Stimulated activated CD4-positive, alpha-beta T cell treated with anti-CD3 and anti-CD28 coated beads, Interleukin-2, amount 100 ng/mL, for 4 hours (primary cell): ENCODE data around the gene ZNF331.
A peak's percentile ranks its signal among the peaks of the same experiment; 100 is the strongest.
"Not testable (repeated sequence)": the region's sequence is repeated elsewhere in the genome, so short reads cannot be mapped to it uniquely, and the experiment has no call there.

ENCODE experiments used
- DNase-seq: peaks from one replicate; pipeline ENCODE4 v3.0.0-alpha.2; 2020; ENCODE audit warnings: low read depth

The ZNF331 gene

DNA sequence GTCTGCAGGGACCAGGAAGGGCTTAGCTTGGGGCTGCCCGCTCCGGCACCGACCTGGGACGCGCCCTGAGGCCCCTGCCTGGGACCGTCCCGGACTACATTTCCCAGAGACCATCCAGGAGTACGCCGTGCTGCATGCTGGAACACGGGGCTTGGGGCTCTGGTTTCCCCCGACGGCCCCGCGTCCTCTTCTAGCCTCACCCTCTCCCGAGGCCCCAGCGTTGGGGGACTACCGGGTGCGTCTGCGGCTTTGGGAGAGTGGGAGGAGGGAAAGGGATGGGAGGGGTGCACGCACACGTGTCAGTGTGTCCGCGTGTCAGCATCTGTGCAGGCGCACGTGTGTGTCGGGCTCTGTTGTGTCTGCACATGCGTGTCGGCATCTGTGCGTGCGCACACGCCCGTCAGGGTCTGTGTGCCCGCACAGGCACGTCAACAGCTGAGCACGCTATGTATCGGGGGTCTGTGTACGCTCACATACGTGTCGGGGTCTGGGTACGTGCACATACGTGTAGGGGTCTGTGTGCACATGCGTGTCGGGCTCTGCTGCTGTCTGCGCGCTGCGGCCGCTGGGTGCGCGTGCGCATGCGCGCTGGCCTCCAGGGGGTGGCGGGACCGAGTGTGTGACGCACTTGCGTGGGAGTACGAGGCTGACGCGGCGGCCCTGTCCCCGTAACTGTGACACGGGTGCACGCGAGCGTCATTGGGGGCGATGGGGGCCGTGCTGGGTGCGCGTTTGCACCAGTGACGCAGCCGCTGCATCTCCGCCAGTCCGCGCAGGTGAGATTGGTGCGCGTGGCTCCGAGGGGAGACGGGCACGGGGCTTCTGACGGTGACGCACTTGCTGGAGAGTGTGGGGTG, at the start of gene ZNF331:
ZNF331 (plus strand) TSS at position 625 of the 857 bp plus-strand sequence. CDS start 31,232 bp downstream, outside the sequence.
- DNase-seq, result peak; percentile 88

DNA sequence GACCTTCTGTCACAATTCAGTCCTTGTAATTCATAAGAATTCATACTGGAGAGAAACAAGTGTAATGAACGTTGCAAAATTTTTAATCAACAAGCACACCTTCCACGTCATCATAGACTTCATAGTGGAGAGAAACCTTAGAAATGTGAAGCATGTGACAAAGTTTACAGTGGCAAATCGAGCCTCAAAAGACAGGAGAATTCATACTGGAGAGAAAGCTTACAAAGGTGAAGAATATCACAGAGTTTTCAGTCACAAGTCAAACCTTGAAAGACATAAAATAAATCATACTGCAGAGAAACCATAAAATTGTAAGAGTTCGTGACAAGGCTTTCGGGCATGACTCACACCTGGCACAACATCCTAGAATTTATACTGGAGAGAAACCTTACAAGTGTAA, 45.8 kb upstream of the ZNF331 start:
- DNase-seq, result no peak

DNA sequence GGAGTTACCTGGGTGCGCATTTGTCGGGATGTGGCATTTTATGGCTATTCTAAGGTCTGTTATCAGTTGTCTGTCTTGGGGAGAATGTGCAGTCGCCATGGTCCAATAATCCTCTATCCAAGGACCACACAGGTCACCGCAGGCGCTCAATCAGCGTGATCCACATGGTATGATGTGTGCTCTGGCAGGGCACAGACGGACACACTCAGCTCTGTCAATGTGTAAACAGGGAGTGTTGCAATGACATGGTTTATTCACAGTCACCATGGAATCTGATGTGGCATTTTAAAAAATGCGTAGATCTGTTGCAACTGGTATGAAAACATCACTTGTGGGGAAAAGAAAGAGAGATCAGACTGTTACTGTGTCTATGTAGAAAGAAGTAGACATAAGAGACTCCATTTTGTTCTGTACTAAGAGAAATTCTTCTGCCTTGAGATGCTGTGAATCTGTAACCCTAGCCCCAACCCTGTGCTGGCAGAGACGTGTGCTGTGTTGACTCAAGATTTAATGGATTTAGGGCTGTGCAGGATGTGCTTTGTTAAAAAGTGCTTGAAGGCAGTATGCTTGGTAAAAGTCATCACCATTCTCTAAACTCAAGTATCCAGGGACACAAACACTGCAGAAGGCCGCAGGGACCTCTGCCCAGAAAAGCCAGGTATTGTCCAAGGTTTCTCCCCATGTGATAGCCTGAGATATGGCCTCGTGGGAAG, 40.5 kb upstream of the ZNF331 start:
- DNase-seq, result not testable (repeated sequence)

- DNase-seq, result not testable (repeated sequence)
Observed at GRCh38 chr19:53498024-53498395, 39.9 kb upstream of the ZNF331 start.

GRCh38 chr19:53503151-53503550, 34.8 kb upstream of the ZNF331 start:
- not testable (repeated sequence) for DNase-seq

DNA sequence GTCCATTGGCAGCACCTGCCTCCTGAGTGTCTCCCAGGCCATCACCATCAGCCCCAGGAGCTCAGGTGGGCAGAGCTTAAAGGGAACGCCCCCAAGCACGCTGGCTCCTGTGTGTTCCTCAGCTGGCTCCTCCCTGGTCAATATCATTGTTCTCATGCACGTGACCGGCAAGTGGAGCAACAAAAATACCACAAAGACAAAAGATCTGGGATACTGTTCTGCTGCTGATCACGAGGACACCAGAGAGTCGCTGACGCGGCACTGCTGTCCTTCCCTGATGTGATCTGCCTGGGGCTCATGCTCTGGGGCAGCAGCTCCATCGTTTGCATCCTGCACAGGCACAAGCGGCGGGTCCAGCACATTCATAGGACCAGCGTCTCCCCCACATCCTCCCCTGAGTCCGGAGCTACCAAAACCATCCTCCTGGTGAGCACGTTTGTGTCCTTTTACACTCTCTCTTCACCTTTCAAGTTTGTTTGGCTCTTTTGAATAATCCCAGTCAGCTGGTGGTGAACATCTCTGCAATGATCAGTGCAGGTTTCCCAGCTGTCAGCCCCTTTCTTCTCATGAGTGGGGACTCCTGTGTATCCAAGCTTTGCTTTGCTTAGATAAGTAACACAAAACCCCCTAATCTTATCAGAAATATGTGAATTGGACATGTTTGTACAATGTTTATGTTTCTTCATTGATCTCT, 34.1 kb upstream of the ZNF331 start:
- DNase-seq, result not testable (repeated sequence)

DNA sequence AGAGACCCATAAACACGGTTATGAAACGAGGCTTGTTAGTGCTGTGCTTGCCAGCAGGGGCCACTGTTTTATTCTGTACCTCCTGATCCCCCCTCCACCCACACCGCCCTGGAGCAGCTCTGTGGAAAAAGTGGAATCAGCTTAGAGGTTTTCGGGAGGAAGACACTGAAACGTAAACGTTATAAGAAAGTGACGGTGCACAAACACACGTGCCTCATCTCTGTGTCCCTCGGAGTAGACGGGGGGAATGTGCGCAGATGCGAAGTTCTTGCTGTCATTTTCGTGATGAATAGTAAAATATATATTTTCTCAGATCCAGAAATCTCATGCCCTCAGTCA, 33.6 kb upstream of the ZNF331 start:
- DNase-seq, result not testable (repeated sequence)

- DNase-seq, result no peak
Observed at GRCh38 chr19:53504885-53505284, 33.1 kb upstream of the ZNF331 start.

DNA sequence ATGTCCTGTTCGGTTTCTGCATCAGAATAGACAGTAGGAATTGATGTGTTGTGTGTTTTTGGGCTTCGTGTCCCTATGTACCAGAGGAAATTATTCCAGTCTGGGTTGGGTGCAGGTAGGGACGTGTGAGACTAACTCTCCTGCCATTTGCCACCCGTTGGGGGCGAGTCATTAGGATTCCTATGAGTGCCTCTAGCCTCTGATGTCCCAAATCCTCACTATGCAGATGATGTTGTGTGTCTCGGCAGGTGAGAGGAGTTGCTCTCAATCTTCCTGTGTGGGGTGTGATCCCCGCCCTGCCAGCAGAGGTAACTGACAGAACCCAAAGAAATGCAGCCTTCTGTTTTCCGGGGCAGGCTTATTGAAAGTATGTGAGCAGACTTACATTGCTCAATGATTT, 31.2 kb upstream of the ZNF331 start:
- DNase-seq, result no peak

GRCh38 chr19:53507523-53508442, 30.2 kb upstream of the ZNF331 start:
- DNase-seq, result no peak

DNA sequence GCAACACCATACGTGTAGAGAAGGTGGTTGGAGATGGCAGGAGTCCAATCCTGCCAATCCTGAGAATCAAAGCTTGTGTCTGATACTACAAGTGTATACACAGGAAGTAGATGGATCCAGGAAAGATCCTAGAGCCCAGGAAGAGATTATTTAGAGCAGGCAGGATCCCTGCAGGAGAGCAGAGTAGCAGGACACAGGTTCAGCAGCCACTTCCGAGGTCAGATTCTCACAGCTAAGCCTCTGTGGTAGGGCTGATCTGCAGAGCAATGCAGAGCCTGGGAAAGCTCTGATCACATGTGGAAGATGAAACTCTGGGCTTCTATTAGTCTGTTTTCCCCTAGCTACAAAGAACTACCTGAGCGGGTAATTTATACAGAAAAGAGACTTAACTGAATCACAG, 28.5 kb upstream of the ZNF331 start:
- no peak for DNase-seq

- DNase-seq, result no peak
Observed at GRCh38 chr19:53509845-53510244, 28.1 kb upstream of the ZNF331 start.

DNA sequence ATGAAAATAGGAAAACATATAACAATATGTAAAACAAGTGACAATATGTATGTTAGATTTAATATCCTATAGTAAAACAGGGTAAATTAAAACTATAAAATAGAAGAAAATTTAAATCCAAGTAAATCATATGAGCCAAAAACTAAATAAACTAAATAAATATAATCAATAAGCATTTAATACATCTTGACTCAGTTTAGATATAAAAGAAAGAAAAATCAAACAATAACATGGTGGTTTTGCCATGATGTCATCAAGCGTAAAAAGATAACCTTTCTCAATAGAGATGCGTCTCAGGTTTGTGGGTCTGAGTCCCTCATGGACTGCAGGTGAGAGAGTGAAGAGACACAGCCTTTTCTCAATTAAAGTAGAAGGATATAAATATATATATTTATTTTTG, 26.6 kb upstream of the ZNF331 start:
- no peak for DNase-seq

GRCh38 chr19:53511933-53512374, 26.0 kb upstream of the ZNF331 start:
- DNase-seq, result no peak

- DNase-seq, result not testable (repeated sequence)
Observed at GRCh38 chr19:53515047-53515446, 22.9 kb upstream of the ZNF331 start.

DNA sequence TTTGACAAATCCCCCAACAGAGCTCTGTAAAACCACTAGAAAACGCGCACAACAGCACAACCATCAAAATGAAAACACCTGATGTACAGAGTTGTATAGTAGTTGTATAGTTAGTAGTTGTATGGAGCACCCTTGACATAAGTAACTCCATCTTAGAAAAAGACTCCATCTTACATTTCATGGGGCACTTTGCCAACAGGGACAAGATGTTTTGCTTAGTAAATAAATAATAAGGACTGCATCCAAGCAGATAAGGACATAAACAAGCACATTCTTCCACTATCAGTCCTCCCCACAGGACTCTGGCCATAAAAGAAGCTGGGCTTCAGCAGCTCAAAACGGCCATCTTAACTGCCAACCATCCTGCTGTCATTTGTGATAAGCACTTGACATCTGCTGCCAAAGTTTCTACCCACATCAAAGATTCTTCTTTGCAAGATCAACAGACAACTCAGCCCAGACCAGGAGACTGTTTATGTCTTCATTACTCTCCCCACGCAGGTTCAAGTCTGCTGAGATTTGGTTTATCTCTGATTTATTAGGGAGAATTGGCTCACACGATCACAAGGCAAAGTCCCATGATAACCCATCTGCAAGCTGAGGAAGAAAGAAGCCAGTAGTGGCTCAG, 20.7 kb upstream of the ZNF331 start:
- no peak for DNase-seq

GRCh38 chr19:53518121-53518520, 19.8 kb upstream of the ZNF331 start:
- no peak for DNase-seq

GRCh38 chr19:53518716-53519115, 19.2 kb upstream of the ZNF331 start:
- DNase-seq, result no peak

DNA sequence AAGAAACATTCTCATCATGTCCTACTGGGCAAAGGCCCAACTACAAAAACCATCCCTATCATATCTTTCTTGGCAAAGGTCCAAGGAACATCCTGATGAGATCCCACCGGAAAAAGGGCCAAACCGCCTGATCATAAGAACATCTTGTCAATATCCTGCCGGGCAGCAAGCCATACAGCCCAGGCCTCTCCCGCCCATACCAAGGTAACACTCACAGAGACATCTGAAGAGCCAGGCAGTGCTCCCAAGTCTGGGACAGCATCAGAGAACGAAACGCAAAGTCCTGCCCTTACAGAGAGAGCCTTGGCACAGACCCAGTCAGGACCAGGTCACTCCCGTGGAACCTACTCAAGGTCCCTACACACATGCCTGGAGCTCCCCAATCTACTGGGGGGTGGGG, 18.5 kb upstream of the ZNF331 start:
- DNase-seq, result no peak

DNA sequence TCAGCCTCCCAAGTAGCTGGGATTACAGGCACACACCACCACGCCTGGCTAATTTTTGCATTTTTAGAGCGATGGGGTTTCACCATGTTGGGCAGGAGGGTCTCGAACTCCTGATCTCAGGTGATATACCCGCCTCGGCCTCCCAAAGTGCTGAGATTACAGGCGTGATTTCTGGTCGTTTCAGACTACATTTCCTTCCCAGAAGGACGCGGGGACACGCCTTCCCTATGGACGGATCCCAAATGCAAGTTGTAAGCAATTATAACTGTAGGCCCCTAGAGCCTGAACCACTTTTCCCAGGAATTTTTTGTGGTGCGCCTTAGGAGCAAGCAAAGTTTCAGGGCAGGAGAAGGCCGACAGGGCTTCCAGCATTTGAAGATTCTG, 17.8 kb upstream of the ZNF331 start:
- no peak for DNase-seq
